Spinal cord (tissue), 10 donors: Measurements from ENCODE around the gene LTBP2. TPM values are rescaled to one million over a fixed set of nuclear protein-coding genes. Genes with fewer than 3 reads are reported as not detected.

Experiments
- DNase-seq, 6 donors: peaks; one replicate each; pipeline versions ENCODE4 v3.0.0 to v3.0.0-alpha.2; 2013 to 2015; ENCODE audit warnings: low spot score in 6 of 6, low read depth in 4 of 6
- H3K27ac ChIP-seq: one replicate; pipeline ENCODE4 v1.5.1; 2013; ENCODE audit warnings: low read depth, low read length, control low read depth
- H3K27me3 ChIP-seq: one replicate; pipeline ENCODE4 v1.6.1; 2013; ENCODE audit warnings: low read length; ENCODE audit not compliant: control insufficient read depth, insufficient read depth
- H3K36me3 ChIP-seq: one replicate; pipeline ENCODE4 v1.6.1; 2013; ENCODE audit warnings: low read length; ENCODE audit not compliant: control insufficient read depth, insufficient read depth
- H3K4me1 ChIP-seq: one replicate; pipeline ENCODE4 v1.6.1; 2013; ENCODE audit warnings: low read length; ENCODE audit not compliant: control insufficient read depth, insufficient read depth
- H3K4me3 ChIP-seq: one replicate; pipeline ENCODE4 v1.5.1; 2013; ENCODE audit warnings: low read depth, low read length, control low read depth
- H3K9me3 ChIP-seq: one replicate; pipeline ENCODE4 v1.6.1; 2013; ENCODE audit warnings: low read length; ENCODE audit not compliant: control insufficient read depth, insufficient read depth
- WGBS: methylation state at CpG from one replicate; pipeline ENCODE4 v1.1.5; 2013; ENCODE audit warnings: missing lambda C conversion rate; ENCODE audit not compliant: insufficient coverage; 5-methylcytosine and 5-hydroxymethylcytosine counted together
- polyA plus RNA-seq, 2 donors: library from polyadenylated mRNA; unstranded; fragments of 120-200 nt; gene quantifications; one replicate each; pipeline ENCODE4 v1.2.1, GENCODE V29; 2013; ENCODE audit not compliant: insufficient read length in 2 of 2
- total RNA-seq, 2 donors: library from RNA; depleted of rRNA in 1 of 2; stranded (reverse); fragments of 120-200 nt in 1 of 2; fragments of >200 nt in 1 of 2; gene quantifications; one replicate each; pipeline versions ENCODE4 v1.2.3 to v1.2.4, GENCODE V29; 2013 to 2014
- donor health status: healthy.

LTBP2 gene
- total and polyA plus RNA-seq, 4 donors: 2.2 to 23.9 (median 13.6) TPM

DNA sequence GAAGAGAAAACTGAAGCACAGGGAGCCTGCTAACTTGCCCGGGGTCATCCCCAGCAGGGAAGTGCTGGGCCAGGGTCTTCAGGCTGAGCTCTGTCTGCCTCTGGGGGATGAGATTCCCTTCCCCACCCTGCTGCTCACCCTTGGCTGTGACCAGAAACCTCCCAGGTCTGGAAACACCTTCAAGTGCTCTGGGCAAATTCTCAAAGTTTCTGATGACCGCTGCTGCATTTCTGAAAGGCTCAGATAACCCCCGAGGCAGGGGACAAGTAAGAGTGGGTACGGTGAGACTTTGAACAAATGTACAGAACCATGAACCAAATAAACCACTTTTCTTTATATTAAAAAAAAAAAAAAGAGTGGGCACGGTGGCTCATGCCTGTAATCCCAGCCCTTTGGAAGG, 41.3 kb downstream of the LTBP2 start:
- no peaks in the 10 kb centered on the region for H3K36me3 ChIP-seq
- H3K27me3 ChIP-seq: peaks cover 2% of the 10 kb centered on the region
- no peaks in the 10 kb centered on the region for H3K9me3 ChIP-seq
- 83% methylated on average over 1 of the region's 5 CpGs for WGBS
- H3K4me3 ChIP-seq: no peak overlapping the region
- no peak overlapping the region for H3K27ac ChIP-seq
- DNase-seq: no peak
- H3K4me1 ChIP-seq: peaks cover 40% of the 10 kb centered on the region

DNA sequence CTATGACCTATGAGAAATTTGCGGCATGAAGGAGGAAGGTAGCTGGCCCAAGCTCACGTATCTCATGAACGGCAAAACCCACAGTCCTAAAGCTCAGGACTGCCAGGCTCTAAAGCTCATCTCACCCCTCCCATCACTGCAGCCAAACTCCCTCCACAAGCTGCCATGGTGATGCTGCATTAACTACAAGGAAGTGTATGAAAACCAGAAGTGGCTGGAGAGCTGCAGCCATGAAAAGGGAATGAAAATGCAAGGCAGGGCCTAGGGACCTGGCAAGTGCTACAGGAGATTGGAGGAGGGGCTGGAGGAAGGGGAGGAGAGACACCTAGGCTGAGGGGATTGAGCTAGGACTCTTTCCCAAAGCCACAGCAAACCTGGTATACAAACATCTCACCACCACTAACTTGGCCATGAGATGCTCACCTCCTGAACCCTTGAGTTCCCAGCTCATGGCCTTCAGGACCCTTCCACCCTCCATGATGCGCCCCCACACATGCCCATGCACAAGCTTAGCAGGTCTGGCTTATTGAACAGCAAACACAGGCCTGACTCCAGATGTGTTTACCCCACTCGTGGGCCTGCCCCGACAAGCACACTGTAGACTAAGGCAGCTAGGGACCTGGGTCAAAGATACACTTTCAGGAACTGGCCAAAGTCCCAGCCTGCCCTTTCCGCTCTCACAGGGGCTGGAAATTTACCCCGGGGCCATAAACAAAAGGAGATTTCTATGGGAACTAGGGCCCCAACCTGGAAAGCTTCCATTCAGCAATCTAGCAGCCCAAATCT, 42.0 kb downstream of the LTBP2 start:
- no peaks in the 10 kb centered on the region for H3K9me3 ChIP-seq
- DNase-seq: peak in 1 of 6 donors; percentile 34
- 62% methylated on average over 5 of the region's 8 CpGs for WGBS
- H3K4me3 ChIP-seq: no peak overlapping the region
- H3K27ac ChIP-seq: no peak overlapping the region
- no peaks in the 10 kb centered on the region for H3K36me3 ChIP-seq
- peaks cover 40% of the 10 kb centered on the region for H3K4me1 ChIP-seq
- H3K27me3 ChIP-seq: peaks cover 2% of the 10 kb centered on the region

DNA sequence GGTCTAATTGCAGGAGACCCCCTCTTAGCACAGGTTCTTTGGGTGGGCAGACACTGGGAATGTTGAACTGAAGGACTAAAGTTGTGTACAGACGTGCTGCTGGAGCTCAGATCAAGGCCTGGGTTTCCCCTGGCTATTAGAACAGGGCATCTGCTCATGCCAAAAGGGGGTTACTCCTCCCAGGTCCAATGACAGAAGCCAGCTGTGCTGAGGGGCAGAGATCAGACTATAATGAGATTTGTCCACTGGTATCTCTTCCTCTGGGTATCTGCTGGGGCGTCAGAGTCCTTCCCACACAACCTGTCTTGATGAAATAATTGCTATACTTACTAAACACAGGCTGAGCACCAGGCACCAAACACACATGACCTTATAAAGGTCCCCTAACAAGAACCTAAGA, 42.6 kb downstream of the LTBP2 start:
- Histone ChIP-seq H3K27ac (no peak overlapping the region), H3K27me3 (peaks cover 2% of the 10 kb centered on the region), H3K4me3 (no peak overlapping the region), H3K9me3 (no peaks in the 10 kb centered on the region), H3K4me1 (peaks cover 40% of the 10 kb centered on the region), H3K36me3 (no peaks in the 10 kb centered on the region)
- 80% methylated on average over 2 of the region's 2 CpGs for WGBS
- no peak for DNase-seq

DNA sequence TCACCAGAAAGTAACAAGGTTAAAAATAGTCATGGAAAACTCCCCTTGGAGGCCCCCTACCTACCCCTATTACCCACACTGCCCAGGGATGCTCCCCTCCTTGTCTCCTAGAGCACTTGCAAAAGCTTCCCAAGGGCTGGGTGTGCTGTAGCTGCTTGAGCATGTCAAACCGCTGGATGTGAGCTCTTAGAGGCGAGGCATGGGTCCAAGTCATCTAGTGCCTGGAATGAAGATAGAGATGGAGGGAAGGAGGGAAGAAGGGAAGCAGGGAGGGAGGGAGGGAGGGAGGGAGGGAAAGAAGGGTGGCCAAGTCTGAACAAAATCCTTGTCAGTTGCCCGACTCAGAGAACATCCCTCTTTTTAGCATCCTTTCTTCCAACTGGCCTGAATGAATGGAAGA, 43.1 kb downstream of the LTBP2 start:
- Histone ChIP-seq H3K36me3 (no peaks in the 10 kb centered on the region), H3K4me3 (no peak overlapping the region), H3K4me1 (peaks cover 40% of the 10 kb centered on the region), H3K27me3 (peaks cover 2% of the 10 kb centered on the region), H3K9me3 (no peaks in the 10 kb centered on the region), H3K27ac (no peak overlapping the region)
- WGBS: 71% methylated on average over 2 of the region's 3 CpGs
- DNase-seq: no peak

DNA sequence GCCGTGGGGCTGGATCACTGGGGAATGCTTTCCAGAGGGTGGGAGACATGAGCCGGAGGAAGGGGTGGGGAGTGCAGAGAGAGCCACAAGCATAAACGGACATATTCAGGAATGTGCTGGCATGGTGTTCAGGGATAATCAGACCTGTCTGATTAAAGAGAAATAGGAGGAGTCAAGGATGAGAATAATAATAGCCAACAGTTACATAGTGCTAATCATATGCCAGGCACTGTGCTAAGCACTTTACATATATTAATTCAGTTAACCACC, 43.7 kb downstream of the LTBP2 start:
- Histone ChIP-seq H3K27ac (no peak overlapping the region), H3K9me3 (no peaks in the 10 kb centered on the region), H3K27me3 (peaks cover 1% of the 10 kb centered on the region), H3K4me1 (peaks cover 39% of the 10 kb centered on the region), H3K36me3 (no peaks in the 10 kb centered on the region), H3K4me3 (no peak overlapping the region)
- WGBS: 74% methylated on average over 2 of the region's 3 CpGs
- DNase-seq: no peak

DNA sequence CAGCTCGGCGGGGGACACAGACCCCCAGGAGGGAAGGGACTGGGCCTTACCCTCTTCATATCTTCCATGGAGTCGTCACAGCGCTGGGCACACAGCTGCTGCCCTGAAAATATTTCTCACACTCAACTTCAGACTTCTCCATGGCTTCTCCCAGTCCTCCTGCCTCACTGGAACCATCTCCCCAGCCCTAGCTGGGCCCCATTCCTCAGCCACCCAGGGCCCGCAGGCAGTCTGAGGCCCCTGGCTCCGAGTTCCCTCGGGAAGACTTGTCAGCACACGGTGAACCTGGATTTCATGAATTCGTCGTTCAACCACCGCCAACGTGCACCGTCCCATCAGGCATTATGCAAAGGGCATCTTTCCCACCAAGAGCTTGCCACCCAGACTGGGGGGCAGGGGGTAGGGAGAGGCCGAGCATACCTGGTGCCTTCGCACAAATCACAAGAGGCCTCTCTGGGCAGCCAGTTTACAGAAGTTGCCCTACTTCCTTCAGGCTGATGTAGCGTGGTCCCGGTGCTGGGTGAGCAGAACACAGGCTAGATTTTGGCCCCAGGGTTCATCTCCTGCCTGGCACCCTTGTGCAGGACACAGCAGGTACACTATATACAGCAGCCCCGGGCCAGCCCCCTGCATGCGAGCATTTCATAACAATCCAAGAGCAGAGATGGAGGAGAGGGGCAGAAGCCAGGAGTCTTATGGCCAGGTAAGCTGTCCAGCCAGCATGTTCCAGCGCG, 44.2 kb downstream of the LTBP2 start:
- Histone ChIP-seq H3K27ac (no peak overlapping the region), H3K4me1 (peaks cover 34% of the 10 kb centered on the region), H3K36me3 (no peaks in the 10 kb centered on the region), H3K4me3 (no peak overlapping the region), H3K9me3 (no peaks in the 10 kb centered on the region), H3K27me3 (no peaks in the 10 kb centered on the region)
- no peak for DNase-seq
- 88% methylated on average over 20 of the region's 21 CpGs for WGBS

DNA sequence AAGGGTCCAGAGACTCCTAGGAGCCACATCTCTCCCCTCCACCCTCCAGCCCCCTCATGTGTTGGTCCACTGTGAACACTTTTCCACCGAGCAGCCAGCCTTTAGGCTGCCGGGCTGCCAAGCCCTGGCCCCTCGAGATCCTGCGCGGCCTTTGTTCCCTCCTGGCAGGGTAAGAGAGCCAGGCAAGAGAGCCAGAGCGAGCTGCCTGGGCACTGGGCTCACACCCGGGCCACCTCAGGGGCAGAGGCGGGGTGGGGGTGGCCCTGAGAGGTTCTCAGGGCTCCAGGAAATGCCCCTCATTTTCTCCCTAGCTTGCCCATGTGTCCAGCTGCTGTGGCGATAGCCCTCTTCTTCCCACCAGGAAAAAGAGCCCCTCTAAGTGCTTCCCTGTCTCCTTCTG, 44.8 kb downstream of the LTBP2 start:
- DNase-seq: peak in 1 of 6 donors; percentile 23
- H3K9me3 ChIP-seq: no peaks in the 10 kb centered on the region
- H3K27me3 ChIP-seq: no peaks in the 10 kb centered on the region
- no peak overlapping the region for H3K4me3 ChIP-seq
- no peak overlapping the region for H3K27ac ChIP-seq
- no peaks in the 10 kb centered on the region for H3K36me3 ChIP-seq
- peaks cover 30% of the 10 kb centered on the region for H3K4me1 ChIP-seq
- WGBS: 64% methylated on average over 9 of the region's 9 CpGs

DNA sequence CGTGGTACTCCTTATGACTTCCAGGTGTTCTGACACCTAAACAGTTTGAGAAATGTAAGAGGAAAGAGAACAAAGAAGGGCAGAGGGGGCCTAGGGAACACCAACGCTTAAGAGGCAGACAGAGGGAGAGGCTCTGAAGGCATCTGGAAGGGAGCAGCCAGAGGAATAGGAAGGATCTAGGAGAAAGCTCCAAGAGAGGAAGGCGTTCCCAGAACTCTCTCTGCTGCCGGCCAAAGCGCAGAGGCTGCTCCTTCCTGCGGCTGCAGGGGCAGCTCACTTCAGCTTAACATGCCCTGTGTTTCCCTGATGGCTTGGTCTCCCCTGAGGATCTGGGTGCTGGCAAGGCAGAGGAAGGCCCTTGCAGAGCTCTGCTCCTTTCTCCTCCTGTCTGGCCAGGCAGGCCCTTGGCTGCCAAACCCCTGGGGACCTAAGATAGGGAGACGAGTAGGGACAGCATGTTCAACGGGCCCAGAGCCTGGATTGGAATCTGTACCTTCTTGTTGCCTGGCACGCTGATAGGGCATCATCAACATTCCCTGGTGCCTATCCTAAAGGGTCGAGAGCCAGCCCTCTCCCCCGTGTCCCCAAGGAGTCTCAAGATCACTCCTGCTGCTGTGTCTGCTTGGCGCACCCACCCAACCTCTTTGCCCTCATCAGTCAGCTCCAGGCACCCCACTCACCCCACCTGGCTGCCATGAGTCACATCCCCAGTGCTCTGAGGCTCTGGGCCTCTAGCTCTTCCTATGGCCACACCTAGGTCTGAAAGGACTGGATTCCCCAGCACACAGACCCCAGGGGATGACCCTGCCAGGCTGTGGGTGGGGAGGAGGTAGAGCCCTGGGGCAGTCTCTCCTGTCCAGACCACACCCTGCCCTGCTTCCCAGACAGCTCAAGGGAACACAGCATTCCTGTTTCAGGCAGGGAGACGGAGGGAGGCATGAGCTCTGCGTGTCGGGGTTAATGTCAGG, 45.6 kb downstream of the LTBP2 start:
- Histone ChIP-seq H3K9me3 (no peaks in the 10 kb centered on the region), H3K27ac (no peak overlapping the region), H3K4me1 (peaks cover 27% of the 10 kb centered on the region), H3K27me3 (no peaks in the 10 kb centered on the region), H3K36me3 (no peaks in the 10 kb centered on the region), H3K4me3 (no peak overlapping the region)
- WGBS: 80% methylated on average over 14 of the region's 15 CpGs
- DNase-seq: no peak

DNA sequence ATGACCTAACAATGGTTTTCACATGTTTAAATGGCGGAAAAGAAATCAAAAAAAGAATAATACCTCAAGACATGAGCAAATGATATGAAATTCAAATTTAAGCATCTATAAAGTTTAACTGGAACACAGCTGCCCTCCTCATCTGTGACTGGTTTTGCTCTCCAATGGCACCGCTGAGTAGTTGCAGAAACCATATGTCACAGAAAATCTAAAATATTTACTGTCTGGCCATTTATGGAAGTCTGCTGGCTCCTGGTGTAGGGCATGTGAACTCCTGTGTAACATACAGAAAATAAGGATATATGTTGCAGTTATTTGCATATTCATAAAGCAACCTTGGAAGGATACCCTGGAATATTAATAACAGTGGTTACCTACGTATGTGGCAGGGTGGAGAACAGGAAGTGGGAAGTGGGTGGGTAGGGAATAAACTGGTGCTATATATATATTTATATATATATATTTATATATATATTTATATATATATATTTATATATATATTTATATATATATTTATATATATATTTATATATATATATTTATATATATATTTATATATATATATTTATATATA, 48.4 kb downstream of the LTBP2 start:
- DNase-seq: no peak
- Histone ChIP-seq H3K4me1 (peaks cover 15% of the 10 kb centered on the region), H3K27ac (peak overlapping the region; percentile 22), H3K27me3 (no peaks in the 10 kb centered on the region), H3K36me3 (no peaks in the 10 kb centered on the region), H3K9me3 (no peaks in the 10 kb centered on the region), H3K4me3 (no peak overlapping the region)
- WGBS: no CpG with 5 or more reads among the region's 3 CpGs
